Ishikawa (cell line): ENCODE results near the gene BLTP2.

Source experiments
- CEBPB ChIP-seq: IDR thresholded peaks from 2 replicates; pipeline ENCODE4 v1.6.1; 2012
- EP300 ChIP-seq: IDR thresholded peaks from 2 replicates; pipeline ENCODE4 v1.6.1; 2012; ENCODE audit warnings: borderline replicate concordance
- TF ChIP-seq, protein P1 (sequence below): IDR thresholded peaks from 2 replicates; pipeline ENCODE4 v1.6.1; 2012

DNA sequence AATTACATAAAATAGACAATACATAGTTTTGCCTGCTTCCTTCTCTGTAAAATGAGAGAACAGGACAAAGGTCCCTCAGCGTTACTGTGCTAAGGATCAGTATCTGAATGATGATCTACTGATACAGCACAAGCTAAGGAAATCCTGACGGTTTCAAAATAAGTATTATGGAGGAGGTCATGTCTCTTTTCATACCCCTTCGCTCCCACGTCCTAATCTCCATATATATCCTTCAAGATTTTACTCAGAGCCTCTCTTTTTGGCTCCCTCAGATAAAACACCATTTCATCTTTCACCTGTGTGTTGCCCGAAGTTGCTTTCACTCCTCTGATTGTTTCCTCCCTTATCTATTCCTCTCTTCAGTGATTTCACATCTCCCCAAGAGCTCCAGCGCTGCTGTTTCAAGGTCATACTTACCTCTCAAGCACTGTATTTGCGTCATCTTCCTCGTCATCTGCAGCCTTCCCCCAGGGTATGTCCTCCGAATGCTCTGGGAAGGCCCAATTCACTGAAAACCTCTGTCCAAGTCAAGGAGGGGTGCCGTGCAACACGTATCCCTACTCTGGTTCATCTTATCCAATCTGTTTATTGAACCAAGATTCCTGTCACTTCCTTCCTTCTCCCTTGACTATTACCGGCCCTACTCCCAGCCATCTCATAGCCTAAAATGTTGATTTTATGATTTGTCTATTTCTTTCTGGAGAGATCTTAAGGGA lies 1.2 kb upstream of the BLTP2 start:
- no peak for TF ChIP-seq EP300
- TF ChIP-seq, protein P1, sequence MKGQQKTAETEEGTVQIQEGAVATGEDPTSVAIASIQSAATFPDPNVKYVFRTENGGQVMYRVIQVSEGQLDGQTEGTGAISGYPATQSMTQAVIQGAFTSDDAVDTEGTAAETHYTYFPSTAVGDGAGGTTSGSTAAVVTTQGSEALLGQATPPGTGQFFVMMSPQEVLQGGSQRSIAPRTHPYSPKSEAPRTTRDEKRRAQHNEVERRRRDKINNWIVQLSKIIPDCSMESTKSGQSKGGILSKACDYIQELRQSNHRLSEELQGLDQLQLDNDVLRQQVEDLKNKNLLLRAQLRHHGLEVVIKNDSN = no peak
- no peak for TF ChIP-seq CEBPB
